H1 (cell line): ENCODE results near the gene EEF1G.
A peak's percentile ranks its signal among the peaks of the same experiment; 100 is the strongest.

ENCODE experiments used
- CTCF ChIP-seq, 3 experiments: IDR thresholded peaks; 1 replicate in 2 of 3; 2 replicates in 1 of 3; pipeline versions ENCODE4 v1.5.1 to v1.6.1; 2011; ENCODE audit warnings: low read length in 3 of 3, mild to moderate bottlenecking in 3 of 3, inconsistent platforms in 2 of 3, low read depth in 1 of 3, moderate library complexity in 1 of 3; ENCODE audit not compliant: insufficient read depth in 1 of 3; ENCODE audit errors: control extremely low read depth in 1 of 3
- HDAC2 ChIP-seq, 2 experiments: fragments of 300-600 bp in 1 of 2; sonication (generic) in 1 of 2; IDR thresholded peaks; 2 replicates each; pipeline ENCODE4 v1.6.1; 2011 to 2012; ENCODE audit warnings: low read depth in 2 of 2, low read length in 2 of 2, mild to moderate bottlenecking in 2 of 2, moderate library complexity in 2 of 2, borderline replicate concordance in 1 of 2, inconsistent platforms in 1 of 2
- JUND ChIP-seq: IDR thresholded peaks from 2 replicates; pipeline ENCODE4 v1.6.1; 2011; ENCODE audit warnings: mild to moderate bottlenecking, improper control_type of control experiment, low read length
- KDM1A ChIP-seq: fragments of 200-600, 300-600 bp; sonication (generic); IDR thresholded peaks from 2 replicates; pipeline ENCODE4 v1.7.1; 2016; ENCODE audit warnings: mild to moderate bottlenecking, low read length, borderline replicate concordance
- POLR2AphosphoS5 ChIP-seq: IDR thresholded peaks from 2 replicates; pipeline ENCODE4 v1.6.1; 2011; ENCODE audit warnings: low read depth, low read length

DNA sequence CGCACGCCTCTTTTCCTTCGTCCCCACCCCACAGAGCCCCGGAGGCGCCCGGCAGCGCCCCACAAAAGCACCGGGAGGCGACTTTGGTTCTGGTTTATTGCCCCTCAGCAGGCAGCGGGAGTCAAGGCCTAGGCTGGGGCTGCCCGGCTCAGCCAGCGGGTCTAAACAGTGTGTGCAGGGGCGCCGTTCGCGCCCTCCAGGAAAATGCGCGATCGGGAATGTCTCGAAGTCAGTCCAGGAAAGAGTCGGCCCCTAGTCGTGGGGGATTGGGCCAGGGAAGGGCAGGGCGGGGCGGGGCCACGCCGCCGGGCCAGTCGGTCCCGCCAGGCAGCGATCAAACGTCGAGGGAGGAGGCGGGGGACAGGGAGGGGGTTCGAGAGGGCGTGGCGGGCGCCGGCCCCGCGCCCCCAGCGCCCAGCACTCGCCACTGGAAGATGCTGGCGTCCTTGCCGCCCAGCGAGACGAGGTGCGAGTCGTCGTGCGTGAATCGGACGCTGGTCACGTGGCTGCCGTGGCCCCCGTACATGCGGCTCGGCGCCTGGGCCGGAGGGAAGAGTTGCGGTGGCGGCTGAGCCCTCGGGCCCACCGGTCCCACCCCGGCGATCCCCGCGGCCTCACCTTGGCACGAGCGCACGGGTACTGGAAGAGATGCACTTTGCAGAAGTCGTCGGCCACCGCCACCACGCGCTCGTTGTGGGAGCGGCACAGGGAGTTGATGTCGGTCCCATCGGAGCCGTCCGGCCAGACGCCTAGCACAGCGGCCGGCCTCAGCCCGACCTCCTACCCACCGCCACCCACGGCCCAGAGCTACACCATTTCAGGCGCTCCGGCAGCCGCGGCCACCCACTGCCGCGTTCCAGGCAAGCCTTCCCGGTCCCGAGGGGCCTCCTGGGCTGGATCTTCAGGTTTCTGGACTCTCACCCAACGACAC is 28.7 kb upstream of the EEF1G start:
- 0 out of 2 replicates have a peak, but pooled peaks have one; percentile 30 for TF ChIP-seq KDM1A
- TF ChIP-seq HDAC2 (IDR thresholded peaks at IDR 0.05; ENCODE audit: borderline replicate concordance in 1 of 2, low read depth in 2 of 2, low read length in 2 of 2), result peak in 1 of 2 experiments; percentile 71; a peak in 2 of 4 replicates
- no peak for TF ChIP-seq JUND
- no peak for TF ChIP-seq CTCF (IDR thresholded peaks at IDR 0.05; ENCODE audit: control extremely low read depth in 1 of 3, insufficient read depth in 1 of 3, low read depth in 1 of 3, low read length in 3 of 3)
- TF ChIP-seq POLR2AphosphoS5, result 0 out of 2 replicates have a peak, but pooled peaks have one; percentile 57
